Measurements from ENCODE around the gene RASAL3.

The RASAL3 gene

DNA sequence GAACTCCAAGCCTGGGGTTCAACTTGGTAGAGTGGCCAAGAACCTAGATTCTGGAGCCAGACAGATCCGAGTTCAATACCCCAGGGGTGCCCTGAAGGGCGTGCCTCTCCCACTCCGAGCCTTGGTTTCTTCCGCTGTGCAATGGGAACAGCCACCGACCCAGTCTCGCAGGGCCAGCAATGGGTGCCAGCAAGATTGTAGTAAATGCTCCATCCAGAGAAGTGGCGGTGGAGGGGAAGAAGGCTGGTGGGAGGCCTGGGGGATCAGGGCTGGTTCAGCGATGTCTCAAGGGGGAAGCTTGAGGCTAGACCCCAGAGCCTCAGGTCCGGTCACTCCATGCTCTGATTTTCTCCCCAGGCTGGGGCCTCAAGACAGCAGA, 19.1 kb downstream of the RASAL3 start:
- no peak for TF ChIP-seq EZH2 (IDR thresholded peaks at IDR 0.05; ENCODE audit: borderline replicate concordance, low read depth, low read length, severe bottlenecking)
- TF ChIP-seq, protein P1, sequence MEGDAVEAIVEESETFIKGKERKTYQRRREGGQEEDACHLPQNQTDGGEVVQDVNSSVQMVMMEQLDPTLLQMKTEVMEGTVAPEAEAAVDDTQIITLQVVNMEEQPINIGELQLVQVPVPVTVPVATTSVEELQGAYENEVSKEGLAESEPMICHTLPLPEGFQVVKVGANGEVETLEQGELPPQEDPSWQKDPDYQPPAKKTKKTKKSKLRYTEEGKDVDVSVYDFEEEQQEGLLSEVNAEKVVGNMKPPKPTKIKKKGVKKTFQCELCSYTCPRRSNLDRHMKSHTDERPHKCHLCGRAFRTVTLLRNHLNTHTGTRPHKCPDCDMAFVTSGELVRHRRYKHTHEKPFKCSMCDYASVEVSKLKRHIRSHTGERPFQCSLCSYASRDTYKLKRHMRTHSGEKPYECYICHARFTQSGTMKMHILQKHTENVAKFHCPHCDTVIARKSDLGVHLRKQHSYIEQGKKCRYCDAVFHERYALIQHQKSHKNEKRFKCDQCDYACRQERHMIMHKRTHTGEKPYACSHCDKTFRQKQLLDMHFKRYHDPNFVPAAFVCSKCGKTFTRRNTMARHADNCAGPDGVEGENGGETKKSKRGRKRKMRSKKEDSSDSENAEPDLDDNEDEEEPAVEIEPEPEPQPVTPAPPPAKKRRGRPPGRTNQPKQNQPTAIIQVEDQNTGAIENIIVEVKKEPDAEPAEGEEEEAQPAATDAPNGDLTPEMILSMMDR (IDR thresholded peaks at IDR 0.05; ENCODE audit: borderline replicate concordance, extremely low read depth, low read length, poor library complexity, severe bottlenecking) = no peak
- no peak overlapping the region for H3K27ac ChIP-seq (ENCODE audit: low read length)
- H3K4me1 ChIP-seq (ENCODE audit: insufficient read depth, low read length) = peaks cover 13% of the 10 kb centered on the region
- no peaks in the 10 kb centered on the region for H4K20me1 ChIP-seq (ENCODE audit: insufficient read depth, low read length)
- H2AFZ ChIP-seq (ENCODE audit: low read depth, low read length) = no peak overlapping the region
- ATAC-seq (ENCODE audit: insufficient read depth, low read depth) = no peak
- no peaks in the 10 kb centered on the region for H3K27me3 ChIP-seq (ENCODE audit: insufficient read depth, low read length, poor library complexity)
- no peaks in the 10 kb centered on the region for H3K9me3 ChIP-seq (ENCODE audit: insufficient read depth, low read length, severe bottlenecking)
- no peak overlapping the region for H3K9ac ChIP-seq (ENCODE audit: low read depth, low read length)
- no peaks in the 10 kb centered on the region for H3K36me3 ChIP-seq (ENCODE audit: insufficient read depth, low read length)
- no peak for DNase-seq
- no peak overlapping the region for H3K4me2 ChIP-seq (ENCODE audit: insufficient read depth, low read length)
- no peaks in the 10 kb centered on the region for H3K79me2 ChIP-seq (ENCODE audit: insufficient read depth, low read length)
- no peak overlapping the region for H3K4me3 ChIP-seq (ENCODE audit: low read depth in 1 of 2, low read length in 2 of 2)

DNA sequence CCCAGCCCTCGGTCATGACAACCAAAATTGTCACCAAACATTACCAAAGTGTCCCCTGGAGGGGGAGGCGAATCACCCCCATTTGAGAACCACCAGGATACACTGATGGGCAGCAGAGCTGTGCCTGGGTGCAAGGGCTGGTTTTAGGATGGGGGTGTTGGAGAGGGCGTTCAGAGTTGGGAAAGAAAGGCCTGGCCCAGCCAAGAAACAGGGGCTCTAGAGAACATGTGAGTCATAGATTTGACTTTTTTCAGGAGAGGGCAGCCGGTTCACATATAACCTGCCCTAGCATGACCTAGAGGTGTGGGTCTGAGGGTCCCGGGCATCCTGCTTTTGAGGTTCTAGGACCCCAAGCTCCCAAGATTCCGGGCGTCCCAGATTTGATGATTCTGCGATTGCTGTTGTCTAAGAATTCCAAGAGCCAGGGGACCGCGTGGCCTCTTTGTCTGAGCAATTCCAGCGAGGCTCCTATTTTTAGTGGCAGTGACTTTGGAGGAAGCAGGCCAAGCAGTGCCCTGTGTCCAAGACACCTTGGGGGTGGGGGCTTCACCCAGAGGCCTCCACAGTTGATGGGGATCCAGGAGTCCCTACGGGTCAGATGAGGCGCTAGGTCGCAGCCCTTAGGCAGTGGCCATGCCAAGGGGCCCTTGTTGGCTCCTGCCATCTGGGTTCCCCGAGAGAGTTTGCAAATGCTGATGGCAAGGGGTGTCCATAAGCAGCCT, 19.7 kb downstream of the RASAL3 start:
- H3K4me1 ChIP-seq (ENCODE audit: insufficient read depth, low read length) = peaks cover 10% of the 10 kb centered on the region
- no peak for ATAC-seq (ENCODE audit: insufficient read depth, low read depth)
- H3K27ac ChIP-seq (ENCODE audit: low read length) = no peak overlapping the region
- no peaks in the 10 kb centered on the region for H3K27me3 ChIP-seq (ENCODE audit: insufficient read depth, low read length, poor library complexity)
- no peak for DNase-seq
- H3K9me3 ChIP-seq (ENCODE audit: insufficient read depth, low read length, severe bottlenecking) = no peaks in the 10 kb centered on the region
- H3K36me3 ChIP-seq (ENCODE audit: insufficient read depth, low read length) = no peaks in the 10 kb centered on the region
- no peaks in the 10 kb centered on the region for H3K79me2 ChIP-seq (ENCODE audit: insufficient read depth, low read length)
- H4K20me1 ChIP-seq (ENCODE audit: insufficient read depth, low read length) = no peaks in the 10 kb centered on the region
- H3K4me2 ChIP-seq (ENCODE audit: insufficient read depth, low read length) = no peak overlapping the region
- no peak overlapping the region for H2AFZ ChIP-seq (ENCODE audit: low read depth, low read length)
- no peak overlapping the region for H3K9ac ChIP-seq (ENCODE audit: low read depth, low read length)
- H3K4me3 ChIP-seq (ENCODE audit: low read depth in 1 of 2, low read length in 2 of 2) = no peak overlapping the region
- no peak for TF ChIP-seq EZH2 (IDR thresholded peaks at IDR 0.05; ENCODE audit: borderline replicate concordance, low read depth, low read length, severe bottlenecking)
- TF ChIP-seq, protein P1 (IDR thresholded peaks at IDR 0.05; ENCODE audit: borderline replicate concordance, extremely low read depth, low read length, poor library complexity, severe bottlenecking) = no peak

DNA sequence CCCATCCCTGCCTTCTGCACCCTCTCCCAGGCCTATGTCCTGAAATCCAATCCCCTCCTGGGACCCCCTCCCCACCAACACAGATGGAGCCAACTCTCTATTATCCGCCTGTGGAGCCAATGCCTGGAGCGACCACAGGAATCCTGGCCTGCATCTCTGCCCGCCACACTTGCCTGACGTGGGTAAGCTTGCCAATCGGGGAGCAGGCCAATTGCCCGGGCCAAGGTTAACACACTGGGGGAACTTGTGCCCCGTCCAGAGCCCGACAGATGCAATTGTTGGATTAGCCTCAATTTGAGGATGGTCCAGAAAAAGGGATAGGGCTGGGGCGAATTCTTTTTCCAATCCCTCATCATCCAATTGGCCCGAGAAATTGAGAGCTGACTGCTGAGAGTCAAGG, 20.5 kb downstream of the RASAL3 start:
- Histone ChIP-seq H3K4me2 (ENCODE audit: insufficient read depth, low read length) (no peak overlapping the region), H3K79me2 (ENCODE audit: insufficient read depth, low read length) (no peaks in the 10 kb centered on the region), H2AFZ (ENCODE audit: low read depth, low read length) (no peak overlapping the region), H4K20me1 (ENCODE audit: insufficient read depth, low read length) (no peaks in the 10 kb centered on the region), H3K9ac (ENCODE audit: low read depth, low read length) (no peak overlapping the region), H3K36me3 (ENCODE audit: insufficient read depth, low read length) (no peaks in the 10 kb centered on the region), H3K27ac (ENCODE audit: low read length) (no peak overlapping the region), H3K4me3 (ENCODE audit: low read depth in 1 of 2, low read length in 2 of 2) (no peak overlapping the region), H3K4me1 (ENCODE audit: insufficient read depth, low read length) (peaks cover 4% of the 10 kb centered on the region), H3K27me3 (ENCODE audit: insufficient read depth, low read length, poor library complexity) (no peaks in the 10 kb centered on the region), H3K9me3 (ENCODE audit: insufficient read depth, low read length, severe bottlenecking) (no peaks in the 10 kb centered on the region)
- TF ChIP-seq, protein P1 (IDR thresholded peaks at IDR 0.05; ENCODE audit: borderline replicate concordance, extremely low read depth, low read length, poor library complexity, severe bottlenecking) = no peak
- ATAC-seq (ENCODE audit: insufficient read depth, low read depth) = no peak
- DNase-seq = no peak

All from DND-41 (cell line).